ENCODE results near the gene XKR7. TPM values are rescaled to one million over a fixed set of nuclear protein-coding genes. Genes with fewer than 3 reads are reported as not detected.

XKR7 gene
- total RNA-seq, 1 donor from 2014 or later = not detected

DNA sequence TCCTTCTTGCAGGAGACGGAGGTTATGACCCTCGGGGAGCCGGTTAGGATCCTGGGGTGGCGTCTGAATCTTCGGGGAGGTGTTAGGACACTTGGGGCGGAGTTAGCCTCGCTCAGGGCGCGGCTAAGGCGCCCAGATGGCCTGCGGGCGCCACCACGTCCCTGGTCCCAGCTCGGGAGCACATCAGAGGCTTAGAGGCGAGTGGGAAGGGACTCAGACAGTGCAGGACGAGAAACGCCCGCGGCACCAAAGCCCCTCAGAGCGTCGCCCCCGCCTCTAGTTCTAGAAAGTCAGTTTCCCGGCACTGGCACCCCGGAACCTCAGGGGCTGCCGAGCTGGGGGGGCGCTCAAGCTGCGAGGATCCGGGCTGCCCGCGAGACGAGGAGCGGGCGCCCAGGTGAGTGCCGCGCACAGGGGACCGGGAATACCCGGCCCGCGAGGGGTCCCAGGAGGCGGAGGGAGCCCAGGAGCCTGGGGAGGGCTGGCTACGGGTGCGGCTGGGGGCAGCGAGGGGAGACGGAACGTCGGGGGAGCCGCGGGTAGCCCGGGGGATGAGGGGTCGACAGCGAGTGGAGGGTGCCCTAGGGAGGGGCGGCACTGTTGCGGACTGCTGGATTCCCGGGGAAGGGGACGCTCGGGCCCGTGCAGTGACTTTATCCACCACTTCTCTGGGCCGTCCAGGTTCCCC is 84.3 kb downstream of the XKR7 start, which contains the start of gene HCK:
TSS of gene HCK (plus strand) at position 153 of the 688 bp plus-strand sequence.
- Mint-ChIP-seq H3K4me3 (ENCODE audit: low read depth) (peak within 1 kb of the TSS; percentile 59), H3K27ac (no peak within 1 kb of the TSS), H3K4me1 (ENCODE audit: low read depth) (peaks cover 12% of the 10 kb centered on the region), H3K27me3 (ENCODE audit: low read depth) (peaks cover 48% of the 10 kb centered on the region), H3K36me3 (ENCODE audit: low read depth) (no peaks in the 10 kb centered on the region), H3K9me3 (no peaks in the 10 kb centered on the region)
- intact Hi-C loops (cut with micrococcal nuclease) = no loop called here
- no peak for DNase-seq (ENCODE audit: low spot score)

DNA sequence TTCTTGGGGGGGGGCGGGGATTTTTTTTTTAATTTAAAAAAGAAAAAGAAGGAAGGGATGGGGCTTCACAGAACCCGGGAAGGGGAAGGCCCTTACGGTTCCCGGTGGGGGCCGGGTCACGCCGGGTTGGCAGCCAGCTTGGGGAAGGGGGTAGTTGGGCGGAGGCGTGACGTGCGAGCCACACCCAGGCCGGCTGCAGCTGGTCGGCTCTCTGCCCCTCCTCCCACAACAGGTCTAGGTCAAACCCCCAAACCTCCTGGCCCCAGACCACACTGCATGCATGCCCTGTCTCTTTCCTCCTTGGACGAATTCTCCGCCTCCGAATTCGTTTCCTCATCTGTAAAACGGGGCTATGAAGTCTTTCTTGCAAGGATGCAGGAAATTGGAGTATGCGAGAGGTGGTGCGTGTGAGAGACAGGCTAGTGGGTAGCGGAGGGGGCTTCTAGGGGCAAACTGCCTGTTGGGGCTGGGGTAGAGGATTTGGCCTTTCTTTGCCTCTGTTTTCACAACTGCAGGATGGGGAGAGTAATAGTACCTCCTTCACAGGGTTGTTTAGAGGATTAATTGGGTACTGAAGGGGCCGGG is 84.9 kb downstream of the XKR7 start:
- H3K27ac Mint-ChIP-seq = no peak overlapping the region
- intact Hi-C loops (cut with micrococcal nuclease) = no loop called here
- H3K4me1 Mint-ChIP-seq (ENCODE audit: low read depth) = peaks cover 12% of the 10 kb centered on the region
- no peaks in the 10 kb centered on the region for H3K9me3 Mint-ChIP-seq
- H3K4me3 Mint-ChIP-seq (ENCODE audit: low read depth) = no peak overlapping the region
- no peak for DNase-seq (ENCODE audit: low spot score)
- H3K27me3 Mint-ChIP-seq (ENCODE audit: low read depth) = peaks cover 46% of the 10 kb centered on the region
- no peaks in the 10 kb centered on the region for H3K36me3 Mint-ChIP-seq (ENCODE audit: low read depth)

Other genes starting within 250 kb of the XKR7 start
- gene BCL2L1, start 245.3 kb upstream of the XKR7 start, total RNA-seq = 313 and 326 TPM in 2 replicates
- gene TPX2, start 228.9 kb upstream of the XKR7 start, total RNA-seq = 82.8 and 83.0 TPM in 2 replicates
- 0.27 and 0.51 TPM in 2 replicates for gene MYLK2, start 148.8 kb upstream of the XKR7 start, total RNA-seq
- gene FOXS1, start 122.5 kb upstream of the XKR7 start, total RNA-seq = not detected in 2 replicates
- not detected in 2 replicates for gene DUSP15, start 97.6 kb upstream of the XKR7 start, total RNA-seq
- not detected in 2 replicates for gene TTLL9, start 97.5 kb upstream of the XKR7 start, total RNA-seq
- 15.5 and 16.4 TPM in 2 replicates for gene PDRG1, start 16.1 kb upstream of the XKR7 start, total RNA-seq
- gene CCM2L, start 42.3 kb downstream of the XKR7 start, total RNA-seq = not detected in 2 replicates
- gene HCK, start 84.1 kb downstream of the XKR7 start, total RNA-seq = not detected in 2 replicates
- 47.7 and 49.2 TPM in 2 replicates for gene TM9SF4, start 141.6 kb downstream of the XKR7 start, total RNA-seq
- 125 and 126 TPM in 2 replicates for gene PLAGL2, start 239.6 kb downstream of the XKR7 start, total RNA-seq
- gene POFUT1, start 239.7 kb downstream of the XKR7 start, total RNA-seq = 67.4 and 68.8 TPM in 2 replicates

Data from activated T-helper 2 cell treated with anti-CD3 and anti-CD28 coated beads, Interferon-gamma antibody, Interleukin-2, Interleukin-4, amounts not matched to agents 10 μg/mL and 5 μg/mL and 100 μg/mL, durations not matched to agents 14 hours and 24 hours and 36 hours (primary cell).